Loucy (cell line): ENCODE data around the gene TTLL1.
"Not testable (repeated sequence)": the region's sequence is repeated elsewhere in the genome, so short reads cannot be mapped to it uniquely, and the experiment has no call there.

ENCODE experiments used
- H2AFZ ChIP-seq: fragments of 200-600 bp; sonication (generic); 2 replicates; pipeline ENCODE4 v1.6.0; 2016; ENCODE audit warnings: antibody characterized with exemption, mild to moderate bottlenecking, low read length, moderate library complexity
- H3F3A ChIP-seq: fragments of 200-600 bp; 2 replicates; pipeline ENCODE4 v1.6.0; 2016; ENCODE audit warnings: antibody characterized with exemption, low read depth, mild to moderate bottlenecking
- H3K27me3 ChIP-seq: fragments of 200-600 bp; sonication (generic); 2 replicates; pipeline ENCODE4 v1.6.1; 2014; ENCODE audit warnings: low read length, mild to moderate bottlenecking; ENCODE audit not compliant: insufficient read depth, poor library complexity, severe bottlenecking
- H3K36me3 ChIP-seq: fragments of 200-600 bp; sonication (generic); 2 replicates; pipeline ENCODE4 v1.6.1; 2016; ENCODE audit warnings: low read length; ENCODE audit not compliant: insufficient read depth
- H3K4me1 ChIP-seq: fragments of 200-600 bp; sonication (generic); 2 replicates; pipeline ENCODE4 v1.5.1; 2014; ENCODE audit warnings: low read length, mild to moderate bottlenecking; ENCODE audit not compliant: insufficient read depth, poor library complexity, severe bottlenecking
- H3K4me2 ChIP-seq: fragments of 200-600 bp; sonication (generic); 2 replicates; pipeline ENCODE4 v1.6.0; 2014; ENCODE audit warnings: antibody characterized with exemption, low read length, low read depth, mild to moderate bottlenecking; ENCODE audit not compliant: poor library complexity, severe bottlenecking
- H3K4me3 ChIP-seq: fragments of 200-600 bp; sonication (generic); 2 replicates; pipeline ENCODE4 v1.5.1; 2014; ENCODE audit warnings: low read length, mild to moderate bottlenecking, mixed read lengths; ENCODE audit not compliant: poor library complexity, severe bottlenecking
- H3K79me2 ChIP-seq: fragments of 200-600 bp; sonication (generic); 2 replicates; pipeline ENCODE4 v1.6.1; 2014; ENCODE audit warnings: low read length; ENCODE audit not compliant: insufficient read depth
- H3K9ac ChIP-seq: fragments of 200-600 bp; sonication (generic); 2 replicates; pipeline ENCODE4 v1.6.0; 2014; ENCODE audit warnings: mild to moderate bottlenecking, low read depth, low read length, moderate library complexity; ENCODE audit not compliant: poor library complexity, severe bottlenecking
- H3K9me2 ChIP-seq: fragments of 200-600 bp; sonication (generic); replicated peaks from 2 replicates; pipeline ENCODE4 v1.6.1; 2016; ENCODE audit warnings: low read depth, low read length, mixed read lengths
- H3K9me3 ChIP-seq: fragments of 200-600 bp; sonication (generic); 2 replicates; pipeline ENCODE4 v1.6.1; 2014; ENCODE audit warnings: mild to moderate bottlenecking, antibody characterized with exemption, low read length, low read depth; ENCODE audit not compliant: insufficient read depth
- H4K20me1 ChIP-seq: fragments of 200-600 bp; sonication (generic); 2 replicates; pipeline ENCODE4 v1.6.0; 2014; ENCODE audit warnings: antibody characterized with exemption, low read length, mild to moderate bottlenecking; ENCODE audit not compliant: insufficient read depth, poor library complexity, severe bottlenecking
- EZH2phosphoT487 ChIP-seq: fragments of 200-600 bp; IDR thresholded peaks from 2 replicates; pipeline ENCODE4 v1.6.1; 2018; ENCODE audit warnings: antibody characterized with exemption, mild to moderate bottlenecking, moderate library complexity, borderline replicate concordance
- TF ChIP-seq, protein P1 (sequence below): fragments of 200-600 bp; sonication (generic); conservative IDR thresholded peaks from 2 replicates; pipeline ENCODE4 v1.5.1; 2014; ENCODE audit warnings: mild to moderate bottlenecking, antibody characterized with exemption, low read length

Gene TTLL1

DNA sequence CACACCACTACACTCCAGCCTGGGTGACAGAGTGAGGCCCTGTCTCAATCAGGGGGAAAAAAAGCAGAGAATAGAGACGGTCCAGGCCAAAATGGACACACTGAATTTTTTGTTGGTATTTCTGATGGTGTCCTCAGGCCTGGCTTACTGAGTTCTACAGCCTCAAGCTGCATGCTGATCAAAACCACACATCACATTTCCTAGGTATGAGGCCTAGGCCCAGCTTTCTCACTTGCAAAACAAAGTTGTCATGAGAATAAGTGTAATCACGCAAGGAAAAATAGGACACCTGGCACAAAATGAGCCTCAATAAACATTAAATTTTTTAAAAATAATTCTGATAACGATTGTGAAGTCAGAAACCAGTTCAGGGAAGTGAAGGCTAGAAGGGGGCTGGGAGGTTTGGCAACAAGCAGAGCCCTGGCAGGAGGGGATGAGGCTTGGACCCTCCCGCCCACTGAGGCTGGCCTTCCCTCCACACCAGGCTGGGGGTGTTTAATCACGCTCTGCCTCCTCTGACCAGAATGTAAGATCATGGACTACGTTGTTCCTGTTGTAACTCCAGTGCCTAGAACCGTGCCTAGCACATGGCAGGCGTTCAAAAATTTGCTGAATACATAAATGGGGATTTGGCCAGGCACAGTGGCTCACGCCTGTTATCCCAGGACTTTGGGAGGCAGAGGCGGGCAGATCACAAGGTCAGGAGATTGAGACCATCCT is 92.4 kb downstream of the TTLL1 start:
- Histone ChIP-seq H3K9me2 (no peaks in the 10 kb centered on the region), H2AFZ (no peak overlapping the region), H3K4me3 (no peak overlapping the region), H3K79me2 (peaks cover 97% of the 10 kb centered on the region), H3F3A (no peaks in the 10 kb centered on the region), H4K20me1 (peaks cover 63% of the 10 kb centered on the region), H3K36me3 (peaks cover 19% of the 10 kb centered on the region; the same call in 1 of the 2 replicates), H3K9ac (no peak overlapping the region), H3K9me3 (no peaks in the 10 kb centered on the region), H3K27me3 (no peaks in the 10 kb centered on the region), H3K4me1 (peaks cover 25% of the 10 kb centered on the region), H3K4me2 (no peak overlapping the region)
- TF ChIP-seq, protein P1, sequence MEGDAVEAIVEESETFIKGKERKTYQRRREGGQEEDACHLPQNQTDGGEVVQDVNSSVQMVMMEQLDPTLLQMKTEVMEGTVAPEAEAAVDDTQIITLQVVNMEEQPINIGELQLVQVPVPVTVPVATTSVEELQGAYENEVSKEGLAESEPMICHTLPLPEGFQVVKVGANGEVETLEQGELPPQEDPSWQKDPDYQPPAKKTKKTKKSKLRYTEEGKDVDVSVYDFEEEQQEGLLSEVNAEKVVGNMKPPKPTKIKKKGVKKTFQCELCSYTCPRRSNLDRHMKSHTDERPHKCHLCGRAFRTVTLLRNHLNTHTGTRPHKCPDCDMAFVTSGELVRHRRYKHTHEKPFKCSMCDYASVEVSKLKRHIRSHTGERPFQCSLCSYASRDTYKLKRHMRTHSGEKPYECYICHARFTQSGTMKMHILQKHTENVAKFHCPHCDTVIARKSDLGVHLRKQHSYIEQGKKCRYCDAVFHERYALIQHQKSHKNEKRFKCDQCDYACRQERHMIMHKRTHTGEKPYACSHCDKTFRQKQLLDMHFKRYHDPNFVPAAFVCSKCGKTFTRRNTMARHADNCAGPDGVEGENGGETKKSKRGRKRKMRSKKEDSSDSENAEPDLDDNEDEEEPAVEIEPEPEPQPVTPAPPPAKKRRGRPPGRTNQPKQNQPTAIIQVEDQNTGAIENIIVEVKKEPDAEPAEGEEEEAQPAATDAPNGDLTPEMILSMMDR = no peak
- no peak for TF ChIP-seq EZH2phosphoT487

DNA sequence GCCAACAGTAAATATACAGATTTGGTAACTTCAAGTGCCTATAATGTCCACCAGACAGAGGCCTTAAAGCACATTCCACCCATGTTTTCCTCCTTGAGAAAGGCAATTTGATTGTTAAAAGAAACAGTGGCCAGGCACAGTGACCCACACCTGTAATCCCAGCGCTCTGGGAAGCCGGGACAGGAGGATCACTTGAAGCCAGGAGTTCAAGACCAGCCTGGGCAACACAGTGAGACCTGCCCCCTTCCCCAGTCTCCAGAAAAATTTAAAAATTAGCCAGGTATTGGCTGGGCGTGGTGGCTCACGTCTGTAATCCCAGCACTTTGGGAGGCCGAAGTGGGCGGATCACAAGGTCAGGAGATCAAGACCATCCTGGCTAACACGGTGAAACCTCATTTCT is 93.5 kb downstream of the TTLL1 start:
- not testable (repeated sequence) for H2AFZ ChIP-seq, H3K9me3 ChIP-seq, H3K4me2 ChIP-seq, H3K4me3 ChIP-seq, H3F3A ChIP-seq, H3K27me3 ChIP-seq, H3K9me2 ChIP-seq, H3K9ac ChIP-seq
- Histone ChIP-seq H3K36me3 (peaks cover 19% of the 10 kb centered on the region; the same call in 1 of the 2 replicates), H3K4me1 (peaks cover 14% of the 10 kb centered on the region), H3K79me2 (peaks cover 97% of the 10 kb centered on the region), H4K20me1 (peaks cover 62% of the 10 kb centered on the region)

DNA sequence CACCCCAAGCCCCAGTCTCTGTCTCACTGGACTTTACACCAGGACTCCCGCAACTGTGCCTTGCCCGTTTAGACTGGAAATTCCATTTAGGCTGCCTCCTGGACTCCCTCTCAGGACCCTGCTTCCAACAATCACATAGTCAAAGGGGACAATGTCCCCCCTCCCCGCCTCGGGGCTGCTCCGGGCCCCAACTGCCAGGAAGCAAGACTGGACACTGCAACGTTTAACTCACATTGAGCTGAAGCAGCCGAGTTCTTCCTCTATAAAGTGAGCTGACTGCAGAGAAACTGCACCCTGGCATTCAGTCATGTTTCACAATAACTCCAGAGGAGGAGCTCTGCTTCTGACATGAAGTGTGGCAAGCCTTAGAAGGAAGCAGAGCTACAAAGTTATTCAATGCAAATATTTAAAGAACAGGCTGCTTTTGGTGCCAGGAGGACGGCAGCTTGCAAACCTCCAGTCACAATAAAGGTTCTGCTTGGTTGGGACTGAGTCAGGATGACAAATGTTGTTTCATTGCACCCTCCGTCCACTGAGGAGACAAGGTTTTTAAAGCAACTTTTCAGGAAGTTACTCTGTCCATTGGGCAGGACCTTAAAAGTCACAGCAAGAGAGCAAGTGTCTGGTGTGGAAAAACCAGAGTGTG is 94.2 kb downstream of the TTLL1 start:
- Histone ChIP-seq H3K27me3 (no peaks in the 10 kb centered on the region), H4K20me1 (peaks cover 61% of the 10 kb centered on the region), H3K9ac (no peak overlapping the region), H3K4me1 (peaks cover 8% of the 10 kb centered on the region), H3K36me3 (peaks cover 19% of the 10 kb centered on the region; the same call in 1 of the 2 replicates), H3K9me2 (no peaks in the 10 kb centered on the region), H3K4me2 (no peak overlapping the region), H3F3A (no peaks in the 10 kb centered on the region), H3K4me3 (no peak overlapping the region), H3K9me3 (no peaks in the 10 kb centered on the region), H2AFZ (no peak overlapping the region), H3K79me2 (peaks cover 97% of the 10 kb centered on the region)
- no peak for TF ChIP-seq EZH2phosphoT487
- TF ChIP-seq, protein P1 = no peak
